Smooth muscle cell (in vitro differentiated cells): ENCODE measurements around the gene GEMIN7. TPM values are rescaled to one million over a fixed set of nuclear protein-coding genes. Genes with fewer than 3 reads are reported as not detected.
A peak's percentile ranks its signal among the peaks of the same experiment; 100 is the strongest.

Experiments
- DNase-seq: peaks from one replicate; lab custom pipeline; 2025; ENCODE audit not compliant: unreplicated experiment; lab: John Stamatoyannopoulos, UW
- H2AFZ ChIP-seq: fragments of 200-600 bp; sonication (generic); 2 replicates; pipeline ENCODE4 v1.6.0; 2016; ENCODE audit warnings: antibody characterized with exemption, low read depth, mild to moderate bottlenecking
- H3F3A ChIP-seq: fragments of 200-600 bp; sonication (generic); 2 replicates; pipeline ENCODE4 v1.6.0; 2017; ENCODE audit warnings: antibody characterized with exemption, low read depth
- H3K27ac ChIP-seq: fragments of 200-600 bp; sonication (generic); 2 replicates; pipeline ENCODE4 v1.5.1; 2016; ENCODE audit warnings: low read depth, mild to moderate bottlenecking
- H3K27me3 ChIP-seq: fragments of 200-600 bp; sonication (generic); 2 replicates; pipeline ENCODE4 v1.6.1; 2016; ENCODE audit warnings: low read depth, mild to moderate bottlenecking
- H3K36me3 ChIP-seq: fragments of 200-600 bp; sonication (generic); 2 replicates; pipeline ENCODE4 v1.5.1; 2016; ENCODE audit warnings: low read depth
- H3K4me1 ChIP-seq: fragments of 200-600 bp; sonication (generic); 2 replicates; pipeline ENCODE4 v1.5.1; 2016; ENCODE audit warnings: low read depth
- H3K4me2 ChIP-seq: fragments of 200-600 bp; sonication (generic); 2 replicates; pipeline ENCODE4 v1.6.0; 2016; ENCODE audit warnings: mild to moderate bottlenecking
- H3K4me3 ChIP-seq: fragments of 200-600 bp; sonication (generic); 2 replicates; pipeline ENCODE4 v1.5.1; 2016; ENCODE audit warnings: mild to moderate bottlenecking
- H3K79me2 ChIP-seq: fragments of 200-600 bp; sonication (generic); 2 replicates; pipeline ENCODE4 v1.6.0; 2016; ENCODE audit warnings: low read depth, mild to moderate bottlenecking
- H3K9ac ChIP-seq: fragments of 200-600 bp; sonication (generic); 2 replicates; pipeline ENCODE4 v1.6.0; 2016; ENCODE audit warnings: low read depth
- H3K9me3 ChIP-seq: fragments of 200-600 bp; sonication (generic); replicated peaks from 2 replicates; pipeline ENCODE4 v1.5.1; 2016; ENCODE audit warnings: low read depth
- H4K20me1 ChIP-seq: fragments of 200-600 bp; sonication (generic); 2 replicates; pipeline ENCODE4 v1.6.0; 2016; ENCODE audit warnings: low read depth
- CTCF ChIP-seq: fragments of 200-600 bp; sonication (generic); IDR thresholded peaks from 2 replicates; pipeline ENCODE4 v1.5.1; 2017; ENCODE audit warnings: borderline replicate concordance, mild to moderate bottlenecking, antibody characterized with exemption; ENCODE audit not compliant: insufficient read depth, poor library complexity, severe bottlenecking
- WGBS: methylation state at CpG from one replicate; pipeline ENCODE4 v1.1.7; 2016; ENCODE audit warnings: low lambda C conversion rate; 5-methylcytosine and 5-hydroxymethylcytosine counted together
- polyA plus RNA-seq: library from polyadenylated mRNA; unstranded; fragments of >200 nt; fragmentation: Nextera tagmentation; extraction: Ambion mirVana; gene quantifications from 2 replicates; pipeline ENCODE4 v1.2.1, GENCODE V29; 2016
- total RNA-seq: library from RNA; depleted of rRNA; stranded (reverse); fragments of >200 nt; gene quantifications from 2 replicates; pipeline ENCODE4 v1.2.3, GENCODE V29; 2014

GEMIN7 gene
- total and polyA plus RNA-seq, 2 experiments from 2014 or later: 50.6 to 67.0 TPM

- Histone ChIP-seq H3K79me2 (peaks cover 4% of the 10 kb centered on the region), H3K36me3 (peaks cover 4% of the 10 kb centered on the region), H3F3A (no peaks in the 10 kb centered on the region), H3K27me3 (no peaks in the 10 kb centered on the region), H3K9me3 (no peaks in the 10 kb centered on the region), H4K20me1 (peaks cover 50% of the 10 kb centered on the region), H3K4me3 (no peak overlapping the region), H3K4me2 (no peak overlapping the region), H3K27ac (no peak overlapping the region), H3K9ac (no peak overlapping the region), H2AFZ (no peak overlapping the region), H3K4me1 (no peaks in the 10 kb centered on the region)
- DNase-seq: no peak
- 93% methylated on average over 8 of the region's 14 CpGs for WGBS
- no peak for TF ChIP-seq CTCF
Measured at GRCh38 chr19:45058622-45059159, 20.4 kb upstream of the GEMIN7 start.

GRCh38 chr19:45059258-45059965 is 19.6 kb upstream of the GEMIN7 start:
- H3K79me2 ChIP-seq: no peaks in the 10 kb centered on the region
- no peak overlapping the region for H3K4me2 ChIP-seq
- peaks cover 43% of the 10 kb centered on the region for H4K20me1 ChIP-seq
- H2AFZ ChIP-seq: no peak overlapping the region
- TF ChIP-seq CTCF: peak; percentile 82
- H3F3A ChIP-seq: no peaks in the 10 kb centered on the region
- WGBS: 79% methylated on average over 16 of the region's 16 CpGs
- no peak overlapping the region for H3K4me3 ChIP-seq
- H3K27me3 ChIP-seq: no peaks in the 10 kb centered on the region
- no peak overlapping the region for H3K27ac ChIP-seq
- H3K9me3 ChIP-seq: no peaks in the 10 kb centered on the region
- H3K9ac ChIP-seq: no peak overlapping the region
- H3K36me3 ChIP-seq: no peaks in the 10 kb centered on the region
- peak; percentile 20 for DNase-seq
- H3K4me1 ChIP-seq: no peaks in the 10 kb centered on the region

GRCh38 chr19:45061965-45062364 is 17.1 kb upstream of the GEMIN7 start:
- Histone ChIP-seq H3K4me1 (no peaks in the 10 kb centered on the region), H3K36me3 (no peaks in the 10 kb centered on the region), H3K79me2 (no peaks in the 10 kb centered on the region), H3K9me3 (no peaks in the 10 kb centered on the region), H3K4me2 (no peak overlapping the region), H2AFZ (no peak overlapping the region), H3K4me3 (no peak overlapping the region), H3F3A (no peaks in the 10 kb centered on the region), H4K20me1 (peaks cover 32% of the 10 kb centered on the region), H3K9ac (no peak overlapping the region), H3K27me3 (no peaks in the 10 kb centered on the region), H3K27ac (no peak overlapping the region)
- over 99% methylated on average over 4 of the region's 4 CpGs for WGBS
- no peak for DNase-seq
- no peak for TF ChIP-seq CTCF
